HEK293 (cell line): ENCODE data around the gene CBX8.

Experiments used
- HOXD13 ChIP-seq: sonication (generic); formaldehyde crosslinking; IDR thresholded peaks from 2 replicates; pipeline ENCODE4 v1.8.0; 2022; ENCODE audit warnings: missing genetic modification reagents, borderline replicate concordance
- KLF9 ChIP-seq: fragments of 450-650 bp; formaldehyde crosslinking; IDR thresholded peaks from 2 replicates; pipeline ENCODE4 v1.5.1; 2016; ENCODE audit warnings: missing biosample characterization, missing genetic modification characterization, low read depth
- SALL2 ChIP-seq: fragments of 450-650 bp; formaldehyde crosslinking; IDR thresholded peaks from 2 replicates; pipeline ENCODE4 v1.5.0; 2017; ENCODE audit warnings: missing biosample characterization, mild to moderate bottlenecking, missing genetic modification characterization, borderline replicate concordance
- ZNF549 ChIP-seq: fragments of 450-650 bp; IDR thresholded peaks from 2 replicates; pipeline ENCODE4 v1.5.1; 2018; ENCODE audit warnings: missing biosample characterization, missing genetic modification characterization, mild to moderate bottlenecking, inconsistent platforms, moderate library complexity
- ZNF677 ChIP-seq: fragments of 450-650 bp; IDR thresholded peaks from 2 replicates; pipeline ENCODE4 v1.5.0; 2018; ENCODE audit warnings: missing biosample characterization, mild to moderate bottlenecking, missing genetic modification characterization, moderate library complexity
- ZNF768 ChIP-seq: fragments of 450-650 bp; formaldehyde crosslinking; IDR thresholded peaks from 2 replicates; pipeline ENCODE4 v1.5.1; 2018; ENCODE audit warnings: missing biosample characterization, mild to moderate bottlenecking, missing genetic modification characterization
- ZXDB ChIP-seq: fragments of 450-650 bp; formaldehyde crosslinking; IDR thresholded peaks from 2 replicates; pipeline ENCODE4 v1.5.1; 2016; ENCODE audit warnings: missing biosample characterization, missing genetic modification characterization
- TF ChIP-seq, protein P1 (sequence below): fragments of 450-650 bp; formaldehyde crosslinking; IDR thresholded peaks from 2 replicates; pipeline ENCODE4 v1.5.1; 2016; ENCODE audit warnings: missing biosample characterization, missing genetic modification characterization
- TF ChIP-seq, protein P2 (sequence below): fragments of 450-650 bp; formaldehyde crosslinking; IDR thresholded peaks from 2 replicates; pipeline ENCODE4 v1.5.1; 2016; ENCODE audit warnings: missing biosample characterization, missing genetic modification characterization, low read depth
- TF ChIP-seq, protein P3 (sequence below): sonication (generic); formaldehyde crosslinking; IDR thresholded peaks from 2 replicates; pipeline ENCODE4 v1.8.1; 2022; ENCODE audit warnings: mild to moderate bottlenecking, moderate library complexity, missing genetic modification reagents
- TF ChIP-seq, protein P4 (sequence below): fragments of 450-650 bp; formaldehyde crosslinking; IDR thresholded peaks from 2 replicates; pipeline ENCODE4 v1.5.1; 2017; ENCODE audit warnings: missing biosample characterization, missing genetic modification characterization
- TF ChIP-seq, protein P5 (sequence below): fragments of 450-650 bp; formaldehyde crosslinking; IDR thresholded peaks from 2 replicates; pipeline ENCODE4 v1.5.1; 2016; ENCODE audit warnings: missing biosample characterization, missing genetic modification characterization

DNA sequence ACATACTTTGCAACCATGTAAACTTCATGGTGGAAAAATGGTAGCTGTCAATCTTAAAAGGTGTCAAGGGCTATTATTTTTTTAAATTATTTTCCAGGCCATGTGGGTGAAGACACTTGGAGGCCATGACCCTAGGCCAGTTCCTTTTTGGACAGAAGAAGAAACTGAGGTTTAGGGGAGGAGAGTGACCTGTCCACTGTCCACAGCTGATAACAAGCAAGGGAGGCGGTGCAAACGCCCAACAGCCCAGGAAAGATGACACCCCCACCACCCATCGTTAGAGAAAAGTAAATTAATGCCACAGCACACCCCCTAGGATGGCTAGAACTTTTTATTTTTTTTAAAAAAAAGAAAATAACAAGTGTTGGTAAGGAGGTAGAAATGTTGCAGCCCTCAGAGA, 46.9 kb downstream of the CBX8 start:
- TF ChIP-seq ZNF768 = no peak
- TF ChIP-seq, protein P1, sequence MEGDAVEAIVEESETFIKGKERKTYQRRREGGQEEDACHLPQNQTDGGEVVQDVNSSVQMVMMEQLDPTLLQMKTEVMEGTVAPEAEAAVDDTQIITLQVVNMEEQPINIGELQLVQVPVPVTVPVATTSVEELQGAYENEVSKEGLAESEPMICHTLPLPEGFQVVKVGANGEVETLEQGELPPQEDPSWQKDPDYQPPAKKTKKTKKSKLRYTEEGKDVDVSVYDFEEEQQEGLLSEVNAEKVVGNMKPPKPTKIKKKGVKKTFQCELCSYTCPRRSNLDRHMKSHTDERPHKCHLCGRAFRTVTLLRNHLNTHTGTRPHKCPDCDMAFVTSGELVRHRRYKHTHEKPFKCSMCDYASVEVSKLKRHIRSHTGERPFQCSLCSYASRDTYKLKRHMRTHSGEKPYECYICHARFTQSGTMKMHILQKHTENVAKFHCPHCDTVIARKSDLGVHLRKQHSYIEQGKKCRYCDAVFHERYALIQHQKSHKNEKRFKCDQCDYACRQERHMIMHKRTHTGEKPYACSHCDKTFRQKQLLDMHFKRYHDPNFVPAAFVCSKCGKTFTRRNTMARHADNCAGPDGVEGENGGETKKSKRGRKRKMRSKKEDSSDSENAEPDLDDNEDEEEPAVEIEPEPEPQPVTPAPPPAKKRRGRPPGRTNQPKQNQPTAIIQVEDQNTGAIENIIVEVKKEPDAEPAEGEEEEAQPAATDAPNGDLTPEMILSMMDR (tag by site-specific recombination) = no peak
- TF ChIP-seq, protein P2, sequence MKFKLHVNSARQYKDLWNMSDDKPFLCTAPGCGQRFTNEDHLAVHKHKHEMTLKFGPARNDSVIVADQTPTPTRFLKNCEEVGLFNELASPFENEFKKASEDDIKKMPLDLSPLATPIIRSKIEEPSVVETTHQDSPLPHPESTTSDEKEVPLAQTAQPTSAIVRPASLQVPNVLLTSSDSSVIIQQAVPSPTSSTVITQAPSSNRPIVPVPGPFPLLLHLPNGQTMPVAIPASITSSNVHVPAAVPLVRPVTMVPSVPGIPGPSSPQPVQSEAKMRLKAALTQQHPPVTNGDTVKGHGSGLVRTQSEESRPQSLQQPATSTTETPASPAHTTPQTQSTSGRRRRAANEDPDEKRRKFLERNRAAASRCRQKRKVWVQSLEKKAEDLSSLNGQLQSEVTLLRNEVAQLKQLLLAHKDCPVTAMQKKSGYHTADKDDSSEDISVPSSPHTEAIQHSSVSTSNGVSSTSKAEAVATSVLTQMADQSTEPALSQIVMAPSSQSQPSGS (tag by site-specific recombination) = no peak
- TF ChIP-seq ZNF677 (tag by site-specific recombination) = no peak
- no peak for TF ChIP-seq SALL2
- TF ChIP-seq, protein P3, sequence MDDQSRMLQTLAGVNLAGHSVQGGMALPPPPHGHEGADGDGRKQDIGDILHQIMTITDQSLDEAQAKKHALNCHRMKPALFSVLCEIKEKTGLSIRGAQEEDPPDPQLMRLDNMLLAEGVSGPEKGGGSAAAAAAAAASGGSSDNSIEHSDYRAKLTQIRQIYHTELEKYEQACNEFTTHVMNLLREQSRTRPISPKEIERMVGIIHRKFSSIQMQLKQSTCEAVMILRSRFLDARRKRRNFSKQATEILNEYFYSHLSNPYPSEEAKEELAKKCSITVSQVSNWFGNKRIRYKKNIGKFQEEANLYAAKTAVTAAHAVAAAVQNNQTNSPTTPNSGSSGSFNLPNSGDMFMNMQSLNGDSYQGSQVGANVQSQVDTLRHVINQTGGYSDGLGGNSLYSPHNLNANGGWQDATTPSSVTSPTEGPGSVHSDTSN (CRISPR knock-in tag) = no peak
- TF ChIP-seq, protein P4, sequence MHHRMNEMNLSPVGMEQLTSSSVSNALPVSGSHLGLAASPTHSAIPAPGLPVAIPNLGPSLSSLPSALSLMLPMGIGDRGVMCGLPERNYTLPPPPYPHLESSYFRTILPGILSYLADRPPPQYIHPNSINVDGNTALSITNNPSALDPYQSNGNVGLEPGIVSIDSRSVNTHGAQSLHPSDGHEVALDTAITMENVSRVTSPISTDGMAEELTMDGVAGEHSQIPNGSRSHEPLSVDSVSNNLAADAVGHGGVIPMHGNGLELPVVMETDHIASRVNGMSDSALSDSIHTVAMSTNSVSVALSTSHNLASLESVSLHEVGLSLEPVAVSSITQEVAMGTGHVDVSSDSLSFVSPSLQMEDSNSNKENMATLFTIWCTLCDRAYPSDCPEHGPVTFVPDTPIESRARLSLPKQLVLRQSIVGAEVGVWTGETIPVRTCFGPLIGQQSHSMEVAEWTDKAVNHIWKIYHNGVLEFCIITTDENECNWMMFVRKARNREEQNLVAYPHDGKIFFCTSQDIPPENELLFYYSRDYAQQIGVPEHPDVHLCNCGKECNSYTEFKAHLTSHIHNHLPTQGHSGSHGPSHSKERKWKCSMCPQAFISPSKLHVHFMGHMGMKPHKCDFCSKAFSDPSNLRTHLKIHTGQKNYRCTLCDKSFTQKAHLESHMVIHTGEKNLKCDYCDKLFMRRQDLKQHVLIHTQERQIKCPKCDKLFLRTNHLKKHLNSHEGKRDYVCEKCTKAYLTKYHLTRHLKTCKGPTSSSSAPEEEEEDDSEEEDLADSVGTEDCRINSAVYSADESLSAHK (tag by site-specific recombination) = no peak
- TF ChIP-seq KLF9 (tag by site-specific recombination) = no peak
- no peak for TF ChIP-seq HOXD13 (CRISPR knock-in tag)
- TF ChIP-seq, protein P5, sequence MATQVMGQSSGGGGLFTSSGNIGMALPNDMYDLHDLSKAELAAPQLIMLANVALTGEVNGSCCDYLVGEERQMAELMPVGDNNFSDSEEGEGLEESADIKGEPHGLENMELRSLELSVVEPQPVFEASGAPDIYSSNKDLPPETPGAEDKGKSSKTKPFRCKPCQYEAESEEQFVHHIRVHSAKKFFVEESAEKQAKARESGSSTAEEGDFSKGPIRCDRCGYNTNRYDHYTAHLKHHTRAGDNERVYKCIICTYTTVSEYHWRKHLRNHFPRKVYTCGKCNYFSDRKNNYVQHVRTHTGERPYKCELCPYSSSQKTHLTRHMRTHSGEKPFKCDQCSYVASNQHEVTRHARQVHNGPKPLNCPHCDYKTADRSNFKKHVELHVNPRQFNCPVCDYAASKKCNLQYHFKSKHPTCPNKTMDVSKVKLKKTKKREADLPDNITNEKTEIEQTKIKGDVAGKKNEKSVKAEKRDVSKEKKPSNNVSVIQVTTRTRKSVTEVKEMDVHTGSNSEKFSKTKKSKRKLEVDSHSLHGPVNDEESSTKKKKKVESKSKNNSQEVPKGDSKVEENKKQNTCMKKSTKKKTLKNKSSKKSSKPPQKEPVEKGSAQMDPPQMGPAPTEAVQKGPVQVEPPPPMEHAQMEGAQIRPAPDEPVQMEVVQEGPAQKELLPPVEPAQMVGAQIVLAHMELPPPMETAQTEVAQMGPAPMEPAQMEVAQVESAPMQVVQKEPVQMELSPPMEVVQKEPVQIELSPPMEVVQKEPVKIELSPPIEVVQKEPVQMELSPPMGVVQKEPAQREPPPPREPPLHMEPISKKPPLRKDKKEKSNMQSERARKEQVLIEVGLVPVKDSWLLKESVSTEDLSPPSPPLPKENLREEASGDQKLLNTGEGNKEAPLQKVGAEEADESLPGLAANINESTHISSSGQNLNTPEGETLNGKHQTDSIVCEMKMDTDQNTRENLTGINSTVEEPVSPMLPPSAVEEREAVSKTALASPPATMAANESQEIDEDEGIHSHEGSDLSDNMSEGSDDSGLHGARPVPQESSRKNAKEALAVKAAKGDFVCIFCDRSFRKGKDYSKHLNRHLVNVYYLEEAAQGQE = no peak
- TF ChIP-seq ZNF549 = no peak
- no peak for TF ChIP-seq ZXDB
